Bronchial epithelial cell (primary cell): ENCODE results near the gene CATSPER4. TPM values are rescaled to one million over a fixed set of nuclear protein-coding genes. Genes with fewer than 3 reads are reported as not detected.

Experiments used
- DNase-seq: peaks from one replicate; pipeline ENCODE4 v3.0.0-alpha.2; 2010; ENCODE audit warnings: low read depth
- FAIRE-seq: peaks from 2 replicates; lab custom pipeline; 2011; peaks lifted over from hg19 to GRCh38; lab: Jason Lieb, UNC
- H3K27me3 ChIP-seq: 2 replicates; pipeline ENCODE4 v1.5.1; 2011; ENCODE audit warnings: low read length; ENCODE audit not compliant: control insufficient read depth, insufficient read depth
- H3K36me3 ChIP-seq: 2 replicates; pipeline ENCODE4 v1.5.1; 2011; ENCODE audit warnings: low read length; ENCODE audit not compliant: control insufficient read depth, insufficient read depth
- H3K4me3 ChIP-seq: 2 replicates; pipeline ENCODE4 v1.5.1; 2011; ENCODE audit warnings: mild to moderate bottlenecking, low read depth, low read length, control low read depth
- total RNA-seq: library from RNA; depleted of rRNA; stranded (reverse); fragments of >200 nt; gene quantifications from 2 replicates; pipeline ENCODE4 v1.2.1, GENCODE V29; 2014
- TF ChIP-seq, protein P1 (sequence below): IDR thresholded peaks from 2 replicates; pipeline ENCODE4 v1.5.1; 2011; ENCODE audit warnings: mild to moderate bottlenecking, moderate library complexity, low read length, control low read depth, inconsistent platforms; ENCODE audit not compliant: insufficient read depth, severe bottlenecking

The CATSPER4 gene
- total RNA-seq, 1 donor from 2014 or later: under 0.01 TPM

DNA sequence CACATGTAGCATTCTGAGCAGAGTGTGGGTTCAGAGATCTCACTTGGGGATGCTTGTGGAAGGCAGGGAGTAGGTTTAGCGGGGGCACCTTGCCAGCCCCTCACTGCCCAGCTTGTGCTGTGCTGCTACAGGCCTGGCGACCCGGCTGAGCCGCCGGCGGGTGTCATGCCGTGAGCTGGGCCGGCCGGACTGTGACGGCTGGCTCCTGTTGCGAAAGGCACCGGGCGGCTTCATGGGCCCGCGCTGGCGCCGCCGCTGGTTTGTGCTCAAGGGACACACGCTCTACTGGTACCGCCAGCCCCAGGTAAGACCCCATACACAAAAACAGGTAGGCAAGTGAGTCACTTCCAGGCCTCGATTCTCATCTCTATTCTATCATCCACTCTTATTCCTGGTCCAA, 5.5 kb upstream of the CATSPER4 start:
- FAIRE-seq (no peak), DNase-seq (no peak)
- TF ChIP-seq, protein P1, sequence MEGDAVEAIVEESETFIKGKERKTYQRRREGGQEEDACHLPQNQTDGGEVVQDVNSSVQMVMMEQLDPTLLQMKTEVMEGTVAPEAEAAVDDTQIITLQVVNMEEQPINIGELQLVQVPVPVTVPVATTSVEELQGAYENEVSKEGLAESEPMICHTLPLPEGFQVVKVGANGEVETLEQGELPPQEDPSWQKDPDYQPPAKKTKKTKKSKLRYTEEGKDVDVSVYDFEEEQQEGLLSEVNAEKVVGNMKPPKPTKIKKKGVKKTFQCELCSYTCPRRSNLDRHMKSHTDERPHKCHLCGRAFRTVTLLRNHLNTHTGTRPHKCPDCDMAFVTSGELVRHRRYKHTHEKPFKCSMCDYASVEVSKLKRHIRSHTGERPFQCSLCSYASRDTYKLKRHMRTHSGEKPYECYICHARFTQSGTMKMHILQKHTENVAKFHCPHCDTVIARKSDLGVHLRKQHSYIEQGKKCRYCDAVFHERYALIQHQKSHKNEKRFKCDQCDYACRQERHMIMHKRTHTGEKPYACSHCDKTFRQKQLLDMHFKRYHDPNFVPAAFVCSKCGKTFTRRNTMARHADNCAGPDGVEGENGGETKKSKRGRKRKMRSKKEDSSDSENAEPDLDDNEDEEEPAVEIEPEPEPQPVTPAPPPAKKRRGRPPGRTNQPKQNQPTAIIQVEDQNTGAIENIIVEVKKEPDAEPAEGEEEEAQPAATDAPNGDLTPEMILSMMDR: no peak
- peaks cover 51% of the 10 kb centered on the region for H3K36me3 ChIP-seq
- H3K27me3 ChIP-seq: no peaks in the 10 kb centered on the region
- H3K4me3 ChIP-seq: no peak overlapping the region

DNA sequence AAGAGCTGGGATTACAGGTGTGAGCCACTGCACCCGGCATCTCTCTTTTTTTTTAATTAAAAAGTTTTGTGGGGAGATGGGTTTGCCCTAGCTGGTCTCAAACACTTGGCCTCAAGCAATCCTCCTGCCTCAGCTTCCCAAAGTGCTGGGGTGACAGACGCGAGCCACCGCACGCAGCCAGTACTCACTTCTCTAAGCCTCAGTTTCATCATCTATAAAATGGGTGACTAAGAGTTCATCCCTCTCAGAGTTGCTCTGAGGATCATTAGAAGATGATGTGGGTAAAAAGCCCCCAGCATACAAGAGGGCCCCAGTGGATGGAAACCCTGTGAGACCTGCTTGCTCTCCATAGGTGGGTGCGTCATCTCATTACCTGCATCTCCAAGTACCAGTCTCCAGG, 2.5 kb upstream of the CATSPER4 start:
- Histone ChIP-seq H3K27me3 (no peaks in the 10 kb centered on the region), H3K4me3 (no peak overlapping the region), H3K36me3 (peaks cover 36% of the 10 kb centered on the region)
- FAIRE-seq (no peak), DNase-seq (no peak)
- TF ChIP-seq, protein P1: no peak

DNA sequence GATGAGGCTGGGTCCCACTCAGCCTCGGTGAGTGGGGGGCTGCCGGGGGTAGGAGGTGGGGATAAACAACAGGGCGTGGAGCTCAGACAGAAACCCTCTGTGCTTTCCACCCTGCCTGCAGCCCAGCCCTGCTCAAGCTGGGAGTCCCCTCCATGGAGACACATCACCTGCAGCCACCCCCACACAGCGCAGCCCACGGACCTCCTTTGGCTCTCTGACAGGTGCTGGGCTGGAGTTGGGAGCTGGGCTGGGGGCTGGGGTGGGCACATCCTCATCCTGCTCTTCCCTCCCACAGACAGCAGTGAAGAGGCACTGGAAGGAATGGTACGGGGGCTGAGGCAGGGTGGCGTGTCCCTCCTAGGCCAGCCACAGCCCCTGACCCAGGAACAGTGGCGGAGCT, 1.9 kb upstream of the CATSPER4 start:
- no peak overlapping the region for H3K4me3 ChIP-seq
- no peak for FAIRE-seq
- TF ChIP-seq, protein P1: no peak
- no peak for DNase-seq
- H3K36me3 ChIP-seq: peaks cover 30% of the 10 kb centered on the region
- no peaks in the 10 kb centered on the region for H3K27me3 ChIP-seq

DNA sequence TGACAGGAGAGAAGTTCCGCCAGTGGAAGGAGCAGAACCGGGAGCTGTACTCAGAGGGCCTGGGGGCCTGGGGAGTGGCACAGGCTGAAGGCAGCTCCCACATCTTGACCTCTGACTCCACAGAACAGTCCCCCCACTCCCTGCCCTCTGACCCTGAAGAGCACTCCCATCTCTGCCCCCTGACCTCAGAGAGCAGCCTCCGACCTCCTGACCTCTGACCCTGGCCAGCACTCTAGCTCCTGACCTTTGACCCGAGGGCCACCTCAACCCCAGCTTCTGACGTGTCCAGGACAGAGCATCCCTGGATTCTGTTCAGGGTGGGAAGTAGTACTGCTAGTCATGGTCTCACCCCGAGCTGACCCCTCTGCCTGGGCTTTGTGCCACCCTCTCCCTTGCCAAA, 1.1 kb upstream of the CATSPER4 start:
- TF ChIP-seq, protein P1: no peak
- Histone ChIP-seq H3K4me3 (no peak overlapping the region), H3K36me3 (peaks cover 25% of the 10 kb centered on the region), H3K27me3 (no peaks in the 10 kb centered on the region)
- no peak for FAIRE-seq
- no peak for DNase-seq

DNA sequence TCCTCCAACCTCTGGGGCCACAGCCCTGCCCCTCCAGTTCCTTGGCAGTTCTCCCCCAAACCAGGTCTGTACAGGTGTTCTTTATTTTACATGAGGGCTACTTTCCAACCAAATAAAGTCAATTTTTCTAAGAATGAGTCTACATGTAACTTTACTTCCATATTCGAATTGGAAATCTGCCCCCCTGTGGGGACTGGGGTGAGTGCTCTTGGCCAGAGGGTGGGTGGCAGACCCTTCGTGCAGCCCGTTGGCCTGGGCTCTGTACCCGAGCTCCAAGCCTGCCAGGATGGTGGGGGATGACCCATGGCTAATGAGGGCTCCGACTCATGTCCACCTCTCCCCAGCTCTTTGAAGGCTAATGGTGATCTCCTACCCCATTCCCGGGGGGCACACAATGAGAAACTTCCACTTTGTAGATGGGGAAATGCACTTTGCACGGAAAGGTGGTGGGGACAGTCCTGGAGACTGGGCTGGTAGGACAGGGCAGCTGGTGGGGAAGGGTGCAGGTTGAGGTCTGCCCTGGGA, 589 bp upstream of the CATSPER4 start:
- FAIRE-seq: no peak
- peaks cover 21% of the 10 kb centered on the region for H3K36me3 ChIP-seq

More for the DNA sequence above, 589 bp upstream of the CATSPER4 start:
- no peak overlapping the region for H3K4me3 ChIP-seq
- H3K27me3 ChIP-seq: no peaks in the 10 kb centered on the region
- no peak for DNase-seq
- TF ChIP-seq, protein P1: no peak
